ENCODE measurements around the gene LY6G6F. TPM values are rescaled to one million over a fixed set of nuclear protein-coding genes. Genes with fewer than 3 reads are reported as not detected.
"Not testable (repeated sequence)": the region's sequence is repeated elsewhere in the genome, so short reads cannot be mapped to it uniquely, and the experiment has no call there.

LY6G6F gene
- total RNA-seq, 1 donor from 2014 or later: not detected

- FAIRE-seq: no peak
- no peak for DNase-seq (ENCODE audit: low spot score in 2 of 2)
Observed at GRCh38 chr6:31701666-31702404, 4.8 kb upstream of the LY6G6F start.

- no peak for FAIRE-seq
- peak in 1 of 2 donors; percentile 55 for DNase-seq (ENCODE audit: low spot score in 2 of 2)
Observed at GRCh38 chr6:31702405-31702818, 4.3 kb upstream of the LY6G6F start.

DNA sequence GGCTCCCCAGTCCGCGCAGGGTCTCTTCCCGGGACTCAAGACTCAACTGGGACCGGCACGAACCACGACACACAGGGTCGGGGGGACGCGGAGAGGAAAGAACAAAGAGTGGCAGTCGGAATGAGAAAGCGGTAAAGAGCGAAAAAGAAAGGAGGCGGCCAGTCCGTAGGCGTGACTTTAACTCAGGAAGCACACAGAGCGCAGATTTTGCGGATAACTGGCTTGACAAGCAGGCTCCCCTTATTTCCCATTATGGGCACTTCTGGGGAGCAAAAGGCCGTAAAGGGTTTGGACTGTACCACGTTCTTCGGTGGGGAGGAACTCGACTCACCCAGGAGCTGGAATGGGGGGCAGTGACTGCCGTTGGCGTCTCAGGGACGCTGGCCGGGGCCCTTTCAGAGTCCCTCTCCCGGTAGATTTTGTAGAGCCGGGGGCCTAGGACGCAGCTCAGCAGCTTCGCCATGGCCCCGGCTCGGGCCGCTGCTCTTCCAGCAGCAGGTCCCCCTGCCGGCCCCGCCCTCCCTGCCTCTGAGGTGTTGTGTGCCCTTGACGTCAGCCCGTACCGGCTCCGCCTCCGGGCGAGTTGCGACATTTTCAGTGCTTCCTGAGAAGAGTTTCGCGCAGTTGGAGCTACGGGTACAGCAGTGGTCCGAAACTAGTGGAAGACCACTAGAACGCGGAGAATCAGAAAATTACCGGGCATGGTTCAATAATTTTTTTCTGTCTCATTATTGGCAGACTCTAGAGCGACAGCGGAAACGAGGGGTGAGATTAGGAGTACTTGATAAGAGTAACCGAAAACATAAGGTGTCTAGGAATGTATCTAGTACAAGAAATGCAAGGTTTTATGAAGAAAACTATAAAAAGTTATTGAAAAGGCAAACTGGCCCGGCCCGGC is 3.6 kb upstream of the LY6G6F start, which contains the start of gene ABHD16A:
ABHD16A (minus strand) TSS at position 506 of the 898 bp plus-strand sequence; CDS start at position 463, 43 bp downstream.
- peak; percentile 92 to 99 for DNase-seq (ENCODE audit: low spot score in 2 of 2)
- no peak for FAIRE-seq

DNA sequence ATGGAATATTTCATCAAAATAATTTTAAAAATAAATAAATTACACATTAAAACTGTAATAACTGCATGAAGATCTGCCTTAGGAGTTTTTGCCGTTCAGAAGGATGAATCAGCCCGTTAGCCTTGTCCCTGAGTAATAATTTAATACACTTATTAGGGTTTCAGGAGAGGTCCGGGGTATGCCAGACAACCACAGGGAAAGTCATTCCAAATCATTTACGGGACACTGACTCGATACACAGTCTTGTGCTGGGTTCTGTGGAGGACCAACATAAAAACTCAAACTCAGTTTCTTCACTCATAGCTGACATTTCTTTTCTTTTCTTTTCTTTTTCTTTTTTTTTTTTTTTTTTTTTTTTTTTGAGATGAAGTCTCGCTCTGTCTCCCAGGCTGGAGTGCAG is 735 bp upstream of the LY6G6F start:
- FAIRE-seq: no peak
- no peak for DNase-seq (ENCODE audit: low spot score in 2 of 2)

- DNase-seq (ENCODE audit: low spot score in 2 of 2) (no peak), FAIRE-seq (no peak)
Observed at GRCh38 chr6:31707701-31708100, 1.0 kb downstream of the LY6G6F start.

- DNase-seq (ENCODE audit: low spot score in 2 of 2) (no peak), FAIRE-seq (no peak)
Observed at GRCh38 chr6:31708224-31708623, 1.6 kb downstream of the LY6G6F start.

- not testable (repeated sequence) for DNase-seq (ENCODE audit: low spot score in 2 of 2); FAIRE-seq
Observed at GRCh38 chr6:31709157-31709556, 2.5 kb downstream of the LY6G6F start.

DNA sequence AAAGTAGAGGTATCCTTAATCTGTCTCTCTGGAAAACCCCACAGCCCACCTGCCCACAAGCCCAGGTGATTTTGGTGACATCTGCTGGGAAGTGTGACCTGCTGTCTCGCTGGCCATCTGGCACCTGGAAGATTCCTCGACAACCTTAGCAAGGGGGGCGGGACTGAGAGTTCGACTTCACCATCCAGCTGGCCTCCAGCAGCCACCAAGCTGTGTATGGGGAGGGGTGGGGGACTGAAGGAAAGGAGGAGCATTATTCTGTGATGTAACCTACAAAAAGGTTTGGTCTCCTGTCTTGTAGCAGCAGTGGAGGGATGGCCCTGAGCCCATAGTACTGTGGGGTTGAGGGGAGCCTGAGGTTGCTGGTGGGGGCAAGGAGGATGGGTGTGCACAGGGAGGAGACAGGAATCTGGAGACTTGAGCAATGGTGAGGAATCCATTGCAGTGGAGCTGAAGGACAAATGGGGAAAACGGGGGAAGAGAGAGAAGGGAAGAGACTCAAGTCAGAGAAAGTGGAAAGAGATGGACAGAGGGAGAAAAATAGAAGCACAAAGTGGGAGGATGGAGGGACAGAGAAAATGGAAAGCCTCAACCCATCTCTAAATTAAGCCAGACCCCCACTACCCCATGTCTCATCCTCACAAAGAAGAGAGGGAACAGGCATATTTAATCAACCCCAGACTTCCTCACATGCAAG is 4.0 kb downstream of the LY6G6F start:
- DNase-seq (ENCODE audit: low spot score in 2 of 2) (no peak), FAIRE-seq (no peak)

- FAIRE-seq: no peak
- DNase-seq (ENCODE audit: low spot score in 2 of 2): no peak
Observed at GRCh38 chr6:31711233-31711632, 4.6 kb downstream of the LY6G6F start.

- no peak for FAIRE-seq
- no peak for DNase-seq (ENCODE audit: low spot score in 2 of 2)
Observed at GRCh38 chr6:31712296-31712695, 5.6 kb downstream of the LY6G6F start.

DNA sequence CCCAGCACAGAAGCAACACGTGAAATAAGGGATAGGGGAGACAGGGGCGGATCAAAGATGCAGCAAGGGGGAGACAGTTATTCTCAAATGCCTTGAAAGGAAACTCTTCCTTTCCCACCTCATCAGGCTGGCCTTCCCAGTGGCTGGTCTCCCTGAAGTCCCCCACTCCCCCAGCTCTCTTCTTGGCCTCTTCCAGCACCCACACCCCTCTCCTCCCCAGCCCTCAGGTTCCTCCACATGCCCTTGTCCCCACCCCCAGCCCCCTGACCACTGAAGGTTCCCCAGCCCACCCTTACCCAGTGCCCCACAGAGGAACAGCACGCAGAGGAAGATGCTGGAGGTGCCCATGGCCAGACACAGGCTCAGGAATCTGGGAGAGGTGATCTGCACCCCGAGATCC is 6.8 kb downstream of the LY6G6F start:
- FAIRE-seq: no peak
- no peak for DNase-seq (ENCODE audit: low spot score in 2 of 2)

DNA sequence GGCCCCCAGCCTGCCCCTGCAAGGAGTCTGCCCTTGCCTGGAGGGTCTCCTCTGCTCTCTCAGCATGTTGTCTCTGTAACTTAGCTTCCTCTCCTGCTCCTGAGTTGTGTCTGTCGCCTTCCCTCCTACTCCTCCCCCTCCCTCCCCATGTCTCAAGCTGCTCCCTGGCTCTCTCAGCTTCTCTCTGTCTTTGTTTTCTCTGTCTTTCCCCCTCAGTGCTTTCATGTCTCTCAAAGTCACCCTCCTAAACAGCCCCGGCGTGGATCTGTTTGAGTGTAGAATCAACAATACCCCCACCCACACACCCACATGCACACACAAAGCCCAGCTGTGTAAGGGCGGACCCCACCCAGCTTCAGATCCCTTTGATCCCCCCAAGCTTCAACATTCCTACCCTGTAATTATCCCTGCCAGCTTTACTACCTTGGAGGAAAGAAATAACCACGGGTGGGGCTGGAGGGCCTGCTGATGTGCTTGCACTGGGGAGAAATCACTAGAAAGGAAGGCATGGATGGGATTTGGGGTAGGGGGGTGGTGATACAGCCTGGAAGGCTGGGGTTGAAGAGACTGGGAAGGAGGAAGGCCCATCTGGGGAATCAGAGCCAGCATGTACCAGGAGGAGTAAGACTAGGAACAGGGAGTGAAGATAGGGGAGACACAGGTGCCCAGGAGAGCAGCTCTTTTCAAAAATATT is 7.5 kb downstream of the LY6G6F start:
- no peak for DNase-seq (ENCODE audit: low spot score in 2 of 2)
- FAIRE-seq: no peak

DNA sequence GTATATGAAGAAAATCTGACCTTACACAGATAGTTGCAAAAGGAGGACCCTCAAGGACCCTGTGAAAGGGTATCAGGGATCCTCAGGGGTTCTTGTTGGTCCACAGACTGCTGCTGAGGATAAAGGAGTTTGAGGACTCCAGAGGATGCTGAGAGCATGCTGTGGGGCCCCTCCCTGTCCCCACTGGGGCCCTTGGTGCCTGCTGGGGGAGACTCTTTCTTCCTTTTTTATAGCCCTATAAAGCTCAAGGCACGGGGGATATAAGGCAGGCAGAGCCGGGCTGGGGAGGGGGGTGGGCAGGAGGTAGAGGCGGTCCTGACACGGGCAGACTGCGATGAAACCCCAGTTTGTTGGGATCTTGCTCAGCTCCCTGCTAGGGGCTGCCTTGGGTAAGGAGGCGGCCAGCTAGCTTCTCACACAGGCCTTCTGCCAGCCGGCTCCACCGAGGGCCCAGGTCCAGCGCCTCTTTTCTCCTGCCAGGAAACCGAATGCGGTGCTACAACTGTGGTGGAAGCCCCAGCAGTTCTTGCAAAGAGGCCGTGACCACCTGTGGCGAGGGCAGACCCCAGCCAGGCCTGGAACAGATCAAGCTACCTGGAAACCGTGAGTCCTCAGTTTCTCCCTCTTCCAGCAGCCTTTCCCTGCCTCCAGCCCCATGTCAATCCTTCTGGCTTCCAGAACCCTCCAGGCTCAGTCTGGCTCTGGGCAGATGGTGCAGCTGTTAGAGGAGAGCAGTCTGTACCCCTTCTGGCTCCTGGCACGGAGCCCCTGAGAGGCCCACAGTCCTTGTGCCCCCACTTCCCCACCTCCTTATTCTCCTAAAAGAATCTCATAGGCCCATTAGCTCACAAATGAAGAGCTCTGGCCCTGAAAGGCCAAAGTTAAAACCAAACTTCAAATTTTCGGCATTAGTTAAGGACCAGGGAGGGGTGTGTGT is 8.6 kb downstream of the LY6G6F start, which contains the start of gene LY6G6D:
LY6G6D (plus strand) TSS at position 327 of the 937 bp plus-strand sequence; CDS start at position 335, 8 bp downstream.
- no peak for FAIRE-seq
- DNase-seq (ENCODE audit: low spot score in 2 of 2): no peak

- FAIRE-seq (no peak), DNase-seq (ENCODE audit: low spot score in 2 of 2) (no peak)
Observed at GRCh38 chr6:31717499-31718222, 11.0 kb downstream of the LY6G6F start.

- FAIRE-seq (no peak), DNase-seq (ENCODE audit: low spot score in 2 of 2) (no peak)
Observed at GRCh38 chr6:31718265-31718664, 11.6 kb downstream of the LY6G6F start.

- DNase-seq (ENCODE audit: low spot score in 2 of 2): no peak
- no peak for FAIRE-seq
Observed at GRCh38 chr6:31719001-31719400, 12.3 kb downstream of the LY6G6F start.

DNA sequence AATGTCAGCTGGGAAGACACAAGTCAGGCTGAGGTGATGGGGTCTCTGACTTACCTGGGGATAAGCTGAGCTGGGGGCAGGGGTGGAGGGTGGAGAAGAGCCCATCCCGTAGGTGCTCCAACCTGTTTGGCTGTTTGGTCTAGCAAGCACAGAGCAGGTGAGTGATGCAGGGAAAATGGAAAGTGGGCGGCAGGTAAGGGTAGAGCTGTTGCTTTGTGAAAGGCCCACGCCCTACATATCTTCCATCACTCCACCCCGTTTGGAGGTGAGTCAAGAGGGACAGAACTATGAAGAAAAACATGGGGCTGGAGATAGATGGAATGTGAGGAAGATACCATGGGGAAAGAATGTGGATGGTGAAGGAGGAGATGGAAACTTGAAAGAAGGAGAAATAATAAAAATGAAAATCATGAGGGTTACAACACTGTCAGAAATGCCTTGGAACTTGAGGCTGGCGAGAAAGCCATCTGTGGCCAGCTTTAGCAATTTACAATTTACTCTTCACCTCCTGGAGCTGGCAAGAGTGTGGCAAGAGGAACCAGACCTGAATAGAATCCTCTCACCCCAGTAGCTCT is 13.6 kb downstream of the LY6G6F start:
- DNase-seq (ENCODE audit: low spot score in 2 of 2): no peak
- FAIRE-seq: no peak

Measured in frontal cortex (tissue), 4 donors.